Mesendoderm (in vitro differentiated cells): ENCODE results near the gene PLEKHG4B.

ENCODE experiments used
- DNase-seq: peaks from one replicate; pipeline ENCODE4 v3.0.0; 2013
- H2AK5ac ChIP-seq: 2 replicates; pipeline ENCODE4 v1.6.1; 2013; ENCODE audit warnings: low read length, inconsistent platforms
- H2BK120ac ChIP-seq: 2 replicates; pipeline ENCODE4 v1.6.1; 2013; ENCODE audit warnings: low read depth, mild to moderate bottlenecking, low read length, moderate library complexity, mixed read lengths
- H2BK15ac ChIP-seq: replicated peaks from 2 replicates; pipeline ENCODE4 v1.6.1; 2013; ENCODE audit warnings: low read depth, mild to moderate bottlenecking, moderate library complexity
- H2BK5ac ChIP-seq: 2 replicates; pipeline ENCODE4 v1.6.1; 2013; ENCODE audit warnings: low read length, inconsistent platforms
- H3K18ac ChIP-seq: 2 replicates; pipeline ENCODE4 v1.6.1; 2013; ENCODE audit warnings: mild to moderate bottlenecking, low read length, mixed read lengths
- H3K23ac ChIP-seq: one replicate; pipeline ENCODE4 v1.6.1; 2013; ENCODE audit warnings: low read length
- H3K27ac ChIP-seq: 2 replicates; pipeline ENCODE4 v1.5.1; 2013; ENCODE audit warnings: low read depth, mild to moderate bottlenecking, inconsistent platforms, low read length, moderate library complexity
- H3K27me3 ChIP-seq: 2 replicates; pipeline ENCODE4 v1.6.1; 2013; ENCODE audit warnings: low read length, control low read depth, mild to moderate bottlenecking, inconsistent platforms; ENCODE audit not compliant: insufficient read depth, poor library complexity
- H3K36me3 ChIP-seq: 2 replicates; pipeline ENCODE4 v1.6.1; 2013; ENCODE audit warnings: low read length, inconsistent platforms; ENCODE audit not compliant: control insufficient read depth, insufficient read depth
- H3K4ac ChIP-seq: one replicate; pipeline ENCODE4 v1.6.1; 2013; ENCODE audit warnings: low read depth, mild to moderate bottlenecking, low read length, moderate library complexity
- H3K4me1 ChIP-seq: 2 replicates; pipeline ENCODE4 v1.6.1; 2013; ENCODE audit warnings: low read depth, low read length, inconsistent platforms; ENCODE audit not compliant: control insufficient read depth
- H3K4me2 ChIP-seq: 2 replicates; pipeline ENCODE4 v1.6.1; 2013; ENCODE audit warnings: low read length
- H3K4me3 ChIP-seq: 2 replicates; pipeline ENCODE4 v1.5.1; 2013; ENCODE audit warnings: mild to moderate bottlenecking, low read length
- H3K56ac ChIP-seq: one replicate; pipeline ENCODE4 v1.6.1; 2013; ENCODE audit warnings: low read length
- H3K79me1 ChIP-seq: 2 replicates; pipeline ENCODE4 v1.6.1; 2013; ENCODE audit warnings: low read length, inconsistent platforms
- H3K79me2 ChIP-seq: 2 replicates; pipeline ENCODE4 v1.6.1; 2013; ENCODE audit warnings: mild to moderate bottlenecking, low read length; ENCODE audit not compliant: control insufficient read depth, insufficient read depth
- H3K9ac ChIP-seq: 2 replicates; pipeline ENCODE4 v1.6.1; 2013; ENCODE audit warnings: low read length, inconsistent platforms
- H4K5ac ChIP-seq: one replicate; pipeline ENCODE4 v1.6.1; 2013; ENCODE audit warnings: low read length
- H4K8ac ChIP-seq: one replicate; pipeline ENCODE4 v1.6.1; 2013; ENCODE audit warnings: low read depth, mild to moderate bottlenecking, control low read depth, low read length, moderate library complexity
- WGBS: extraction: QIAGEN DNeasy Blood & Tissue Kit; methylation state at CpG from one replicate; pipeline ENCODE4 v1.1.7; 2013; ENCODE audit warnings: low lambda C conversion rate, missing lambda C conversion rate; ENCODE audit not compliant: insufficient coverage; ENCODE audit errors: extremely low coverage; 5-methylcytosine and 5-hydroxymethylcytosine counted together

The PLEKHG4B gene

GRCh38 chr5:89337-90286, 2.4 kb upstream of the PLEKHG4B start:
- Histone ChIP-seq H3K4ac (no peak overlapping the region), H3K36me3 (no peaks in the 10 kb centered on the region), H4K8ac (no peak overlapping the region), H2BK15ac (no peak overlapping the region), H3K79me2 (peaks cover 18% of the 10 kb centered on the region), H3K79me1 (peaks cover 10% of the 10 kb centered on the region), H3K4me2 (no peak overlapping the region), H3K56ac (no peak overlapping the region), H4K5ac (no peak overlapping the region), H3K9ac (no peak overlapping the region), H3K4me1 (peaks cover 4% of the 10 kb centered on the region), H3K27me3 (no peaks in the 10 kb centered on the region), H3K27ac (no peak overlapping the region), H2AK5ac (no peak overlapping the region), H2BK5ac (no peak overlapping the region), H3K4me3 (no peak overlapping the region), H3K18ac (no peak overlapping the region), H3K23ac (no peak overlapping the region), H2BK120ac (no peak overlapping the region)
- no CpG with 5 or more reads among the region's 17 CpGs for WGBS
- peak; percentile 50 for DNase-seq

GRCh38 chr5:90590-91547, 1.1 kb upstream of the PLEKHG4B start:
- H4K8ac ChIP-seq = no peak overlapping the region
- peak overlapping the region; percentile 6 for H3K27ac ChIP-seq

GRCh38 chr5:92401-93220, 643 bp downstream of the PLEKHG4B start:
- DNase-seq = peak; percentile 71
- no CpG with 5 or more reads among the region's 37 CpGs for WGBS
- Histone ChIP-seq H3K79me1 (peaks cover 15% of the 10 kb centered on the region), H3K9ac (peak overlapping the region; percentile 78), H3K4me1 (peaks cover 4% of the 10 kb centered on the region), H3K4me3 (peak overlapping the region; percentile 65), H3K79me2 (peaks cover 25% of the 10 kb centered on the region), H3K27ac (no peak overlapping the region), H2BK120ac (no peak overlapping the region), H2AK5ac (no peak overlapping the region), H3K56ac (peak overlapping the region; percentile 74), H3K23ac (no peak overlapping the region), H2BK15ac (no peak overlapping the region), H3K18ac (no peak overlapping the region), H2BK5ac (no peak overlapping the region), H3K27me3 (no peaks in the 10 kb centered on the region), H3K36me3 (peaks cover 2% of the 10 kb centered on the region), H3K4me2 (peak overlapping the region; percentile 61), H3K4ac (no peak overlapping the region), H4K5ac (no peak overlapping the region), H4K8ac (no peak overlapping the region)

More at GRCh38 chr5:90590-91547, 1.1 kb upstream of the PLEKHG4B start:
- peak overlapping the region; percentile 79 for H3K9ac ChIP-seq
- H2BK15ac ChIP-seq = no peak overlapping the region
- peak overlapping the region; percentile 71 for H3K4ac ChIP-seq
- H2BK5ac ChIP-seq = no peak overlapping the region
- H3K23ac ChIP-seq = peak overlapping the region; percentile 59
- H2AK5ac ChIP-seq = peak overlapping the region; percentile 54
- H3K56ac ChIP-seq = peak overlapping the region; percentile 84
- H3K27me3 ChIP-seq = no peaks in the 10 kb centered on the region
- H3K4me1 ChIP-seq = peaks cover 4% of the 10 kb centered on the region
- peak overlapping the region; percentile 65 for H3K18ac ChIP-seq
- H4K5ac ChIP-seq = no peak overlapping the region
- peaks cover 12% of the 10 kb centered on the region for H3K79me1 ChIP-seq
- H3K79me2 ChIP-seq = peaks cover 21% of the 10 kb centered on the region
- no CpG with 5 or more reads among the region's 18 CpGs for WGBS
- H3K4me3 ChIP-seq = no peak overlapping the region
- peak; percentile 37 for DNase-seq
- no peak overlapping the region for H2BK120ac ChIP-seq
- H3K36me3 ChIP-seq = no peaks in the 10 kb centered on the region
- peak overlapping the region; percentile 36 for H3K4me2 ChIP-seq

GRCh38 chr5:93221-93980, 1.4 kb downstream of the PLEKHG4B start:
- no CpG with 5 or more reads among the region's 15 CpGs for WGBS
- peaks cover 4% of the 10 kb centered on the region for H3K4me1 ChIP-seq
- H4K8ac ChIP-seq = no peak overlapping the region
- H3K79me2 ChIP-seq = peaks cover 26% of the 10 kb centered on the region
- H2BK5ac ChIP-seq = no peak overlapping the region
- H2BK15ac ChIP-seq = no peak overlapping the region
- peak overlapping the region; percentile 71 for H3K56ac ChIP-seq
- peak; percentile 63 for DNase-seq
- H3K18ac ChIP-seq = no peak overlapping the region
- no peak overlapping the region for H2BK120ac ChIP-seq
- H3K23ac ChIP-seq = peak overlapping the region; percentile 73
- no peak overlapping the region for H2AK5ac ChIP-seq
- peaks cover 17% of the 10 kb centered on the region for H3K79me1 ChIP-seq
- peaks cover 2% of the 10 kb centered on the region for H3K36me3 ChIP-seq
- H3K4me2 ChIP-seq = peak overlapping the region; percentile 61
- no peak overlapping the region for H4K5ac ChIP-seq
- H3K27me3 ChIP-seq = no peaks in the 10 kb centered on the region
- H3K4me3 ChIP-seq = no peak overlapping the region
- H3K4ac ChIP-seq = peak overlapping the region; percentile 21
- no peak overlapping the region for H3K27ac ChIP-seq
- peak overlapping the region; percentile 78 for H3K9ac ChIP-seq
